GM21717 (cell line): ENCODE data around the gene HOXC5.
"Not testable (repeated sequence)": the region's sequence is repeated elsewhere in the genome, so short reads cannot be mapped to it uniquely, and the experiment has no call there.

Experiments used
- ATAC-seq: cut with Tn5 transposase; IDR thresholded peaks from one replicate; pipeline ENCODE4 v1.9.1; 2021; ENCODE audit warnings: mild to moderate bottlenecking, moderate library complexity; ENCODE audit not compliant: unreplicated experiment

HOXC5 gene

DNA sequence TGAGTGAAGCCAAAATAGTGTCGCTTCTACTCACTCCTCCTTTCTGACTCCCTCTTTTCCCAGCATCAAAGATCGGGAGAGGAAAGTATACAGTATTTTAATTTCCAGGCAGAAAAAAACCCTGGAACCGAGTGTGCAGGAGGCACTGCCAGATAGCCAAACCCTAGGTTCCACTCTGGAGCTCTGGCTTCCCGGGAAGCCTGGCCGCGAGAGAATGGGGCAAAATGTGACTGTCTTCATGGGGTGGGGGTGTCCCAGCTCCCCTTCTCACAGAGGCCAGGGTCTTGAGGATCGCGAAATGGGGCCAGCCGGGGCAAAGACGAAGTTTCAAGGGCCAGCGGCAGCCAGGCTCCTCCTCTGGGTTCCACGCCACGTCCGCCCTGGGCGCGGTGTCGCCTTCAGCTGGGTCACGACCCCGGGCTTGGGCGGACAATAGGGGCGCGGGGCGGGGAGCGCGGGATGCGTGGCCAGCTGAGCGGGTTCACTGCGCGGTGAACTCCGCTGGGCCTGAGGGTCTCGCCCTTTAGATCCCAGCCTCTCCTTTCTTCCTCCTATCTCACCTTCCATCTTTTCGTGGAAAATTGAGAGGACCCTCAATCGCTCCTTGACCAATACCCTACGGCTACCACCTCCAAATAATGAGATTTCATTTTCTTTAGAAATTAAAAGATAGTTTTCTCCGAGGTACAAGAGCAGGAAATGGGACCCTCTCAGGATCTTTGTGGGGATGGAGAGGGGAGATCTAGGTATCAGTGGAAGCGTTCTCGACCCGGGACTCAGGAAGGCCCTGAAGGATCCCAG lies 27.5 kb downstream of the HOXC5 start:
- ATAC-seq = no peak

DNA sequence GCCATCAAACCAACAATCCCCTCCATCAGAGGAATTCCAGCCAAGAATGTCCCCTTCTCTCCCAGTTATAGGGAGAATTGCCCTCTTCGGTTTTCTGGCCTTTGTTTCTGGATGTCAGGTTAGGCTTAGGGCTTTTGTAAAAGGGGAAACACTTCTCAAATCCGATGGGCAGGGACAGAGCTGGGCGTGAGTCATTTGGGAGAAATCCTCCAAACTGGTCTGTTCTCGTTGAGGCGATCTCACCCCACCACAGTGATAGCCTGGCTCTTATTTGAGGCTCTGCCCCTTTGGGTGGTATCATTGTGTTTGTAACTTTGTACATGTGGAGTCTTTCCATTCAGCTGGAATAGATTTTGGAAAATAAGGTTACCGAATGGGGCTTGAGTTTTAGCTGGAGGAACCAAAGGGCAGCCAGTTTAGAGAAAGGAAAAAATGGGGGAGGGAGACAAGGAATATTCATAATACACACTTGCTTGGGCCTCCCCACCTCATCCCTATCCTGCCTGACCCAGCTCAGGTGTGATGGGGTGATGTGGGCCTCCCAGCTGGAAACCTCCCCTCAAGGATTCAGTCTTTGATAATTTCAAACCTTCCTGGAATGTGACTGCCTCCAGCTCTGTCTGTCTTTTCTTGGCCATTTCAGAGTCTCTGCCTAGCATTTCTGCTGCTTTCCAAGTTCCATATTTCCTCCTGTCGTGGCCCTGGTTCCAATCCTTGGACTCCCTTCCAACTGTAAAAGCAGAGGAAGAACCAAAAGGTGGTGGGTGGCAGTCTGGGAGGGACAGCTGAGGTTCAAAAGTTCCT lies 28.3 kb downstream of the HOXC5 start:
- ATAC-seq = no peak

DNA sequence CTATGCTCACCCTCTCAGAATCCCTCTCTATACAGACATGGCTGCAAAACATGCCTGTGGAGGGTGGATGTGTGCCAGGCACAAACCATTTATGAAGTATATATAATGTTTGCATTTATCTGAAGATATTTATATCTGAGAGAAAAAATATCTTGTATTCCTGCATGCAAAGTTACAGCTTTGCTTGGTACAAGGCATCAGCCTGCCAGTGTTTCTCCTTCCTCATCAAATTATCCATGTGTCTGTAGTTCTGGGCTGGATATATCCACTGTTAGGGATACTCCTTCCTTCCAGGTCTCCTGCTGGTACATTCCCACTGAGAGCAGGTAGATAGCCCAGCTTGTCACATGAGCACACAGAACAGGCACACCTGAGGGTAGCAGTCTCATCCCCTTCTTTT lies 32.8 kb downstream of the HOXC5 start:
- ATAC-seq = no peak

DNA sequence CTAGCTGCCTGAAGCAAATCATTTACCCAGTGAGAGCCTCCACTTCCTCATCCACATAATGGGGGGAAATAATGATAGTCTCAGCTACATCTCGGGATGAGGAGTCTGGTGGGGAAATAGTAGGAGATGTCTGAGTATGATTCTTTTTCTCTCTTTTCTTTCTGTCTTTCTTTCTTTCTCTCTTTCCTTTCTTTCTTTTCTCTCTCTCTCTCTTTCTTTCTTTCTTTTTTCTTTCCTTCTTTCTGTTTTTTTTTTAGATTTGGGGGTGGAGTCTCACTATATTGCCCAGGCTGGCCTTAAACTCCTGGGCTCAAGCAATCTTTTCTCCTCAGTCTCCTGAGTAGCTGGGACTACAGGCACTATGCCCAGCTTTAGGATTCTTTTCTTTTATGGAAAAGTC lies 33.6 kb downstream of the HOXC5 start:
- no peak for ATAC-seq

DNA sequence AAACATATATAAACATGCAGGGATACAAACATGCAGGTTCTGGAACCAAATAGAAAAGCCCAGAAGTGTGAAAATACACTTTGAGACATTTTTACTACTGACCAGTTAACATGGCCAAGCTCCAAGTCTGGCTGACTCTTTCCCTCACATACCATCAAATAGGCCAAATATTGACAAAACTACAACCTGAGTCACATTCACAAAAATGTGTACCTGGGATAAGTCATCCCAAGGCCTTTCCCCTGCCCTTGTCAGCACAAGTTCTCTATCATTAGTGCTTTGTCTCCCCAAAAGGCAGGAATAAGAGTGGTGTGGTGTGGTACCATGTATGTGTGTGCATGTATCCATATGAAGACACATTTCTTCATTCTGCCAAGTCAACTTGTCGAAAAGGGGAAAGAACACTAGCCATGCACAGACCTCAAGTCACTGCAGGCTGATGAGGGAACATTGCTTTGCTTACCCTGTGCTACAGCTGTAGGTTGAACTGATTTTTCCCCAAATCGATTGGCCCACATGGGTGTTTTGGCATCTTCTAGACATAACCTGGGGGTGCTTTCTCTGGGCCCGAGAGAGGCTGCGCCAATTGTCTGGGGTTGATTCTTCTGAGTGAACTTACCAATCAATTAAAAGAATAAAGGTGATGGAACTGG lies 35.7 kb downstream of the HOXC5 start:
- no peak for ATAC-seq

DNA sequence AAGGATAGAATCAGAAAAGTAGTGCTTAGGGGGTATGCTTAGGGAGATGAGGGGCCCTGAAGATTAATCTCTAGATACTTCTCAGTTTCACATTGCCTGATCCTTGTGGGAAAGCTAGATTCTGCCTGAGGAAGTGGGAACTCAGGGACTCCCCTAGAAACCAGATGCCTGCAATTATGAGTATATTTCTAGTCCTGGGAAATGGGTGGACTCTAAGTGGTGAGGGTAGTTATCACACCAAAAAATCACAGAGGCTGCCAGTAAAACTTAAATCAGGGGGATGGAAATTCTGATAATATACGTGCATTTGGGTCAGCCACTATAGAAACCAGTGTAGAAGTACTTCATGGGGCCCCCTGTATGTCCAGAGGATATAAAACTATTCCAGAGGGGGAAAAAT lies 39.1 kb downstream of the HOXC5 start:
- no peak for ATAC-seq

DNA sequence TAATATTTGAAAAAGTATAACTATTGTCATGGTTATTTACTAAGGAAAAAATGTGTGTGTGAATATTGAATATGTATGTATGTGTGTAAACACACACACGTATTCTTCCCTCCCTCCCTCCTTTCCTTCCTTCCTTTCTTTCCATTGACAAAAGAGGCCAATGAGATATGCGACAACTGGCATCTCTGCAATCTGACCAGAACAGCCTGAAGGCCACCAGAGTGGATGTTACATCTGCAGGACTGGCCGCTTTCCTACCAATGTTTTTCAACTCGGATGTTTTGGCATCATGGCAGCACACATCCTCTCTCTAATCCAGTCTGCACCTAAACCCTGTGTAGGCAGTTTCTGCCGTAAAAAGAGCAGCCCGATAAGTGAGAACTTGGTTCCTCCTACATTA lies 41.5 kb downstream of the HOXC5 start:
- no peak for ATAC-seq

DNA sequence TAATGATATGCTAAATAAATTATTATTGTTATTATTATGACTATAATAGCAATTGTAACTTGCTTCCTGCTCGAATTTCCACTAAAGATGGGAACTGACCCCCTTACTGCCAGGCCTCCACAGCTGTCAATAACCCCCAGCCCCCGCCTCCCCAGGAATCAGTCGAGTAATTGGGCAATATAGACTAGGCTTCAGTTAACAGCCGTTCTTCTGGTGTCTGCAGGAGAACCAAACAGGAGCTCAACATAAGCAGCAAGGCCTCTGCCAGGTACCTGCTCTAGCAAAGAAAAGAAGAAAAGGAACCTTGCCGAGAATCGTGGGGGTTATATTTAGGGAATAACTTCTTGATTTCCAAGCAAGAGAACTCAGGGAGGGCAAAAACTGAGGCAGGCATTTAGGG lies 42.6 kb downstream of the HOXC5 start:
- ATAC-seq = no peak

DNA sequence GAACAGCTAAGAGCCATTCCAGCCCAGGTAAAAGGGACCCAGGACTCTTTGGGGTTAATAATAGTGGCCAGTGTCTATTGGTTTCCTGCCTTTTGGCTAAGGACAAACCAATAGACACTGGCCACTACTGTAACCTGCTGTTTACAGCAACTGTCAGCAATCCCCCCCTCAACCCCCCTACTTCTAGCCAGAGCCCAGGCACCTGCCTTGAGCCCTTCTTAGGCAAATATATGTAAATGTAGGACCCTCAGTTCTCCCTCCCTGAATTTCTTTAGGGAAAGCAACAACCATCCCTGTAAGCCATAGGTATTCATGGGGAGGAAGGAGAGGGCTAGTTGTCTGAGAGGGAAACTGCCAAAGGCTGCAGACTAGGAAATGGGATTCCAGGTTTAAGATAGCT lies 43.1 kb downstream of the HOXC5 start:
- no peak for ATAC-seq

DNA sequence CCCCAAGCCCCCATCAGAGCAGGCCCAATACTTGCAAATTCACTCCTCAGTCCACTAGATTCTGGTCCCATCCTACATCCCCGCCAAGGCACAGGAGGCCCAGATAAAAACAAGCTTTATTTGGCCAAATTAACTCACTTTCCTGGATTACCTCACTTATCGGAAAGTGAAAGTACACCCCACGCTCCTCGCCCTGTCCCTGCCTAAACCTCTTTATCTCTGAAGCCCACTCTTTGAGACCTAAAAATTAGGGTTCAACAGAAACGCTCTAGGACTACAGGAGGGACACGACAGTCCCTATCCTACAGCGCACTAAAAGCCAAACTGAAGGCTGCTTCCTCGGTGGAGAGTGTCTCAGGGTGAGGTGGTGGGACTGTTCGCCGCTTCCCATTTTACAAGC lies 45.0 kb downstream of the HOXC5 start:
- ATAC-seq = not testable (repeated sequence)

DNA sequence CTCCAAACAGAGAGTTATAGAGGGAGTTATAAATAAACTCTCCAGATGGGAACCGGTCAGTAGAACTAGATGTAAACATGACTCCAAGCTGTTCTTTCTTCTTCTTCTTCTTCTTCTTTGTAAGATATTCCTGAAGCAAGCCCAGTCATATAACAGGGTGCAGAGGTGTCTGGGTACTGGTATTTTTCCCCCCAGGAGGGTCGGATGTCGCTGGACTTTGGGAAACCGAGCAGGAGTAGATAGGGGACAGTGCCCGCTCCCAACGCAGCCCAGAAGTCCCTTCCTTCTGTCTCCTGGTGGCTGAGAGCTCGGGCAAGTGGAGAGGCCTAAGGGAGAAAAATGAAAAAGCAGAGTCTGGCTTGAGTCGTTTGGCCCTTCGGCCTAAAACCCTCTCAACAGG lies 46.3 kb downstream of the HOXC5 start:
- ATAC-seq = not testable (repeated sequence)

DNA sequence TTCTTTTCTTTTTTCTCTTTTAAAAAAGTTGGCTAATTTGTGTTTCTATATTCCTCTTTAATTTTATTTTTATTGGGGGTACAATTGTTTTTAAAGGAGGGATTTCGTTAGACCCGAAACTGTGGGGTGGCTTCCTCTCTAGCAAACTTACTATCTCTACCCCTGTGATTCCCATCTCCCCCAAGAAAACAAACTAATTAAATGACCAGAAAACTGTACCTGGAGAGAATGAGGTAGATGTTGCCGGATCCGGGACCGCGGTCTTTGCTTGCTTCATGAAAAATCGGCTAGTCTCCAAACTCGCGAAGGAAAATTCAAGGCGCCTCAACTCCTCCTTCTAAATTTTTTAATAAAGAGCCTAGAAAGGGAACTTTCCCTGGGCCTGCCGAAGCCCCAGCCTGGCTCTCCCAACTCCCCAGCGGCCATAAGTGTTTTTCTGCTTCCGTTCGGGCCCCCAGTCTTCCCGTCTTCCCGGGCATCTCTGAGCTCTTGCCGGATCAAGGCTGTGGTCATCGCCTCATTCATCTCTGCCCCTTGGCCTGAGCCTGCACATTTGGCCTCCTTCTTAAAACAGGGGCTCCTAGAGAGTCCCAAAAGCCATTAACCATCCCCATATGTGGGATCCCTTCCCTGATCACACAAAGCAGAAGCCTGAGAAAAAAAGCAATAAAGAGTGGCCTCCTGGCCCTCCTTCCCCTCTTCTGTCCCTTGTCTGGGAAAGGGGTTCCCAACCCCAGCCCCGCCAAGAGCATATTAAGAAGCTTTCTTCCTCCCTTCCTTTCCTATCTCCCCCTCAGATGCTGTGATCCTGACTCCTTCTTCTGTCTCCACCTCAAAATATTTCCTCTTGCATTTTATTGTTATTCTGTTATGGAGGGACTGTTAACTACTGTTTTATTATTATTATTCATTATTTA lies 47.4 kb downstream of the HOXC5 start:
- ATAC-seq = not testable (repeated sequence)

DNA sequence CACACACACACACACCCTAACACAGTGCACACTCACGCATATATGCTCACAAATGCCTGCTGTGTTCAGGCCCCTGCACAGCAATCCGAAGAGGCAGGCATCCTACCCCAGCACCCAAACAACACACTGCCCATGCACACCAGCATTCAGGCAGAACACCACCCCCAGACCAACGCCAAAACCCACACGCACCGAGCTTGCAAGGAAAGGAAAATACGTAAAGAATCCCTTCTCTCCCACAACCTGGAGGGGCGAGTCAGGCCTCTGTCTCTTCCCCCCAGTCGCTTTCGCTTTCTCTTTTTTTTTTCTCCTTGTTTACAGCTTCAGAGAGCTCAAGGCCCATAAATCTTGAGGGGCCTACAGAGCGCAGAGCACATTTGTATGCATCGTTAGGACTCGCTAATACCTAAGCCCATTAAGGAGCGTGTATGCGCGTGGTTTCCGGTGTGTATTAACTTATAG lies 48.2 kb downstream of the HOXC5 start:
- not testable (repeated sequence) for ATAC-seq

DNA sequence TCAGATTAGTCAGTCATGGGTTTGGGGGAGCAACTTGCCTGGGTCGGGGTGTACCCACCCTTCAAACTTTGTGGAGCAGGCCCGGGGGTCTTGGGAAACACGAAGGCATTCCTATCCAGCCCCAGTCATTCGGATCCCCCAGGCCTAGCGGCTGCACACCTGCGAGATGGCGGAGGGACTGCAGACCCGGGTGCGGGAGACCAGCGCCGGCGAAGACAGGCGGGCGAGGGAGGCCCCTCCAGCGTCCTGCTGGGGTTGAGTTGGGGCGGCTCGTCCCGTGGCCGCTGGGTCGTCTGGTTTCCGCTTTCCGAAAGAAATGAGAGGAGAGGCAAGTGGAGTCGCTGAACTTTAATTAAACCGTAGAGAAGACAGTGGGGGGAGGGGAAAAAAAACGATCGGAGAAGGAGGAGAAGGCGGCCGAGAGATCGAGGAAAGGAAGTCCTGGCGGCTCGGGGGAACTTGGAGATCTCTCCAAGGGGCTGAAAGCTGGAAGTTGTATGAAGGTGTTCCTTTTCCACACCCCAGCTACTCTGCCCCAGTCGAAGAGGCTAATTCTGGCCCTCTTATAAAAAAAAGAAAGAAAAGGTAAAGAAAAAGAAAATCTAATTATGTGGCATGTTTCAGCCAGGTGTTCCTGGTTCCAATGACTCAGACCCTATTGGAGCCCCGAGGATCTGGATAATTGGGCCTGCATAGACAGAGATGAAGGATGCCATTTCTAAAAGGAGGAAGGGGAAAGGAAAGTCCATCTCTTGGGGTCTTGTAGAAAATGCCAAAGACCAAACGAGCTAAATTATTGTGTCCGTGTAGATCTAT lies 48.9 kb downstream of the HOXC5 start:
- ATAC-seq = not testable (repeated sequence)

DNA sequence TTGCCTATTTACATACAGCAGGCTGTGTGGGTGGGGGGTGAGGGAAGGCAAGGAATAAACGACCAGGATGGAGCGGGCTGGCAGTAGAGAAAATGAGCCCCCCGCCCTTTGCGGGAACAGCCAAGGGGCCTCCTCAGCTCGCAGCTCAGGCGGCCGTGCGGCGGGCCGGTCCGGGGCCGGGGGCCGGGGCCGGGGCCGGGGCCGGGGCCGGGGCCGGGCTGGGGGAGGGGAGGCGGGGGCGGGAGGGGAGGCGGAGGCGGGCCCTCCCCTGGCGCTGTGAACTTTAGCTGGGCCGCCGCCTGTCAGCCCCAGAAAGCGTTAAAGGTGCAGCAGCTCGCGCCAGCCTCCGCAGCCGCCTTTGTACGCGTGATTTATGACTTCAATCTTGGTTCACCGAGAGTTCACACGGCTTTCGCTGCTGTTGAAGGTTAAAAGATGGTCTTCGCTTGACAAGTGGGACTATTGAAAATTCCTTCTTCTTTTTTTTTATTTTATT lies 49.6 kb downstream of the HOXC5 start:
- no peak for ATAC-seq
